Measurements from ENCODE around the gene C1orf105. TPM values are rescaled to one million over a fixed set of nuclear protein-coding genes. Genes with fewer than 3 reads are reported as not detected.
A peak's percentile ranks its signal among the peaks of the same experiment; 100 is the strongest.
"Not testable (repeated sequence)": the region's sequence is repeated elsewhere in the genome, so short reads cannot be mapped to it uniquely, and the experiment has no call there.

The C1orf105 gene
- total RNA-seq, 1 donor from 2014 or later, result not detected

DNA sequence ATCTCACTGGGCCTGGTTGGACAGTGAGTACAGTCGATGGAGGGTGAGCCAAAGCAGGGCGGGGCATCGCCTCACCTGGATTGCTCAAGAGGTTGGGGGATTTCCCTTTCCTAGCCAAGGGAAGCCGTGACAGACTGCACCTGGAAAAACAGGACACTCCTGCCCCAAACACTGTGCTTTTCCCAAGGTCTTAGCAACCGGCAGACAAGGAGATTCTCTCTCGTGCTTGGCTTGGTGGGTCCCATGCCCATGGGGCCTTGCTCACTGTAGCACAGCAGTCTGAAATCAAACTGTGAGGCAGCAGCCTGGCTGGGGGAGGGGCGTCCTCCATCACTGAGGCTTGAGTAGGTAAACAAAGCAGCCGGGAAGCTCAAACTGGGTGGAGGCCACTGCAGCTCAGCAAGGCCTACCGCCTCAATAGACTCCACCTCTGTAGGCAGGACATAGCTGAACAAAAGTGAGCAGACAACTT lies 11.3 kb downstream of the C1orf105 start:
- Mint-ChIP-seq H3K4me3 (no peak overlapping the region), H3K36me3 (peaks cover 30% of the 10 kb centered on the region), H3K27me3 (ENCODE audit: low read depth) (no peaks in the 10 kb centered on the region), H3K4me1 (peaks cover 14% of the 10 kb centered on the region), H3K27ac (peak overlapping the region; percentile 22), H3K9me3 (peaks cover 31% of the 10 kb centered on the region)
- TF ChIP-seq, protein P1, sequence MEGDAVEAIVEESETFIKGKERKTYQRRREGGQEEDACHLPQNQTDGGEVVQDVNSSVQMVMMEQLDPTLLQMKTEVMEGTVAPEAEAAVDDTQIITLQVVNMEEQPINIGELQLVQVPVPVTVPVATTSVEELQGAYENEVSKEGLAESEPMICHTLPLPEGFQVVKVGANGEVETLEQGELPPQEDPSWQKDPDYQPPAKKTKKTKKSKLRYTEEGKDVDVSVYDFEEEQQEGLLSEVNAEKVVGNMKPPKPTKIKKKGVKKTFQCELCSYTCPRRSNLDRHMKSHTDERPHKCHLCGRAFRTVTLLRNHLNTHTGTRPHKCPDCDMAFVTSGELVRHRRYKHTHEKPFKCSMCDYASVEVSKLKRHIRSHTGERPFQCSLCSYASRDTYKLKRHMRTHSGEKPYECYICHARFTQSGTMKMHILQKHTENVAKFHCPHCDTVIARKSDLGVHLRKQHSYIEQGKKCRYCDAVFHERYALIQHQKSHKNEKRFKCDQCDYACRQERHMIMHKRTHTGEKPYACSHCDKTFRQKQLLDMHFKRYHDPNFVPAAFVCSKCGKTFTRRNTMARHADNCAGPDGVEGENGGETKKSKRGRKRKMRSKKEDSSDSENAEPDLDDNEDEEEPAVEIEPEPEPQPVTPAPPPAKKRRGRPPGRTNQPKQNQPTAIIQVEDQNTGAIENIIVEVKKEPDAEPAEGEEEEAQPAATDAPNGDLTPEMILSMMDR (IDR thresholded peaks at IDR 0.05; ENCODE audit: unreplicated experiment), result no peak
- no peak for DNase-seq (ENCODE audit: low spot score in 2 of 2, unreplicated experiment in 2 of 2)

DNA sequence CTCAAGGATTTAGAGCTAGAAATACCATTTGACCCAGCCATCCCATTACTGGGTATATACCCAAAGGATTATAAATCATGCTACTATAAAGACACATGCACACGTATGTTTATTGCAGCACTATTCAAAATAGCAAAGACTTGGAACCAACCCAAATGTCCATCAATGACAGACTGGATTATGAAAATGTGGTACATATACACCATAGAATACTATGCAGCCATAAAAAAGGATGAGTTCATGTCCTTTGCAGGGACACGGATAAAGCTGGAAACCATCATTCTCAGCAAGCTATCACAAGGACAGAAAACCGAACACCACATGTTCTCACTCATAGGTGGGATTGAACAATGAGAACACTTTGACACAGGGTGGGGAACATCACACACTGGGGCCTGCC lies 16.7 kb downstream of the C1orf105 start:
- Mint-ChIP-seq H3K36me3 (peaks cover 49% of the 10 kb centered on the region), H3K4me1 (peaks cover 13% of the 10 kb centered on the region), H3K9me3 (peaks cover 36% of the 10 kb centered on the region)
- H3K27me3 Mint-ChIP-seq (ENCODE audit: low read depth); DNase-seq (ENCODE audit: low spot score in 2 of 2, unreplicated experiment in 2 of 2); H3K27ac Mint-ChIP-seq; H3K4me3 Mint-ChIP-seq: not testable (repeated sequence)

DNA sequence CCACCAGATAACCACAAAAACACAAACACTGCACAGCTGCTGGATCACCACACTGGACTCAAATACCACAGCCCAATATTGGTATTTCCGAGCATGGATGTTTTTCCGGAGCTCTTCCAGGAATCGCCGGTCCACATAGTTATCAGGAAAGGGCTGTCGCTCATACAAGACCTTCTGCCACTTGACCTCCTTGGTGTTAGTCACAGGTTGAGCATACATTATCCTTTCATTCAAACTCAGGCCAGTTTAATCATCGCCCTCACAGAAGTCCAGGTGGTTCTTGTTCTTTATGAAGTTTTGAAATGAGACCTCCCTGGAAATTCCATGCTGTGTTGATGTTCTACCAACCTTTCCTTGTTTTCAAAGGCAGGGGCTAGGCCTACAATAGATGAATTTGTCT lies 21.9 kb downstream of the C1orf105 start:
- Mint-ChIP-seq H3K27ac (no peak overlapping the region), H3K9me3 (peaks cover 5% of the 10 kb centered on the region), H3K4me1 (peaks cover 32% of the 10 kb centered on the region), H3K4me3 (peak overlapping the region; percentile 40), H3K36me3 (peaks cover 21% of the 10 kb centered on the region), H3K27me3 (ENCODE audit: low read depth) (no peaks in the 10 kb centered on the region)
- DNase-seq (ENCODE audit: low spot score in 2 of 2, unreplicated experiment in 2 of 2), result no peak
- TF ChIP-seq, protein P1 (IDR thresholded peaks at IDR 0.05; ENCODE audit: unreplicated experiment), result no peak

DNA sequence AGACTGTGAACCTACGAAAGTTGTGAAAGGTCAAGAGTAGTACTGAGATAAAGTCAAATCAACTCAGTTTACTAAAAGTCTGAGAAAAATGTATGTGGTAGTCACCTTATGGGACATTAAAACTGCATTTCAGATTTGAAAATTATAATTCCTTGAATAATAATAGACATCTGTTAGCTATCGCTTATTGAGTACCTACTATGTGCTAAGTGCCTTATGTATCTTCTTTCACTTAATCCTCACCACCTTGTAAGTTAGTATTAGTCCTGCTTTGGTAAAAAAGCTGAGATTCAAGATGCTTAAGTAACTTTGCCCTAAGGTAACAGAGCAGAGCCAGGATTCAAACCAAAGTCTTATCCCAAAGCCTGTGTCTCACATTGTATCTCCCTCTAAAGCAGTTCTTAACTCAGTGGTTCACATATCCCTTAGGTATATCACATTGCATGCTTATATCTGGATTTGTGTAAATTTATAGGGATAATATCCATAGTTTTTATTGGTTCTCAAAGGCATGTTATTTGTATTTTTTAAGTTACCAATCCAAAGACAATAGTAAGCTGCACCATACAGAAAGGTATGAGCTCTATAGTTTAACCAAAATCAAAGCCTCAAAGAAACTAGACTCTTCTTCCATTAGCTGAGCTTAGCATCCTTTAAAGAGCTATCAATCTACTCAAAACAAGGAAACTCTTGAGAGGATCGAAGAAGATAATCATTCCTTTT lies 22.5 kb downstream of the C1orf105 start:
- Mint-ChIP-seq H3K27me3 (ENCODE audit: low read depth) (no peaks in the 10 kb centered on the region), H3K4me3 (peak overlapping the region; percentile 86), H3K9me3 (peaks cover 4% of the 10 kb centered on the region), H3K4me1 (peaks cover 37% of the 10 kb centered on the region), H3K36me3 (peaks cover 21% of the 10 kb centered on the region), H3K27ac (peak overlapping the region; percentile 88)
- TF ChIP-seq, protein P1 (IDR thresholded peaks at IDR 0.05; ENCODE audit: unreplicated experiment), result no peak
- no peak for DNase-seq (ENCODE audit: low spot score in 2 of 2, unreplicated experiment in 2 of 2)

DNA sequence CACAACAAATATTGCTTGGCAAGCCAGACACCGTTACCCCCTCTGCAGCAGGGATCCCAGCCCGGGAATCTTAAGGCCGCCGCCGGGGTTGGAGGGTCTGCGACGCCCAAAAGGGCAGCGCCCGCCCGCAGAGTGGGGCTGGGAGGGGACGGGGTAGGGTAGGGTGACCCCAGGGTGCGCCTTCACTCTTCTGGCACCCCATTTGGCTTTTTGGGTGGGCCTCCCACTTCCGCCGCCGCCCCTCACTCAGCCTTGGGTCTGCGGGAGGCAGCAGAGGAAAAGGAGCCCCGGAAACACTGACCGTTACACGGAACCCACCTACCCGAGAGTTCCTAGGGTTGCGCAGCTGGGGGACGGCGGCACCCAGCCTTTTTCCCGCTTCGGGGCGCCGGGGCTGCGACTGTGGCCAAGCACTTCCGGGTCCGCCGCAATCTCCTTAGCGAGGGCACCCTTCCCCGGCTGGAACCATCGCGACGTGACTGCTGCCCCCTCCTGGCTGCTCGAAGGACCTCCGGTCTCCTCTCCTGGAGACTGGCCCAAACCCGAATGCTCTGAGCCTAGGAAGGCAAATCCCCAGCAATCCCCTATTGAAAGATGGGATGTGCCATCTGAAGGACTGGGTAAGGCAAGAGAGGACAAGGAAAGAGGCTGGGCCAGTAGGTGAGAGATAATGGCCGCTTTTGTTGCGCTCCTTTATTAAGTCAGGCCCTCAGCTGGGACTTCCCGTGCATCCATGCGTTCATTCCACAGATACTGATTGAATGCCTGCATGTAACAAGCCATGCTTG lies 23.4 kb downstream of the C1orf105 start, which contains the start of gene PIGC:
Gene PIGC, minus strand, starts transcription at position 404 of the 788 bp plus-strand sequence. CDS start 1,447 bp downstream, outside the sequence.
- TF ChIP-seq, protein P1 (IDR thresholded peaks at IDR 0.05; ENCODE audit: unreplicated experiment), result peak; percentile 82
- H3K4me1 Mint-ChIP-seq, result peaks cover 45% of the 10 kb centered on the region
- peak; percentile 75 to 90 for DNase-seq (ENCODE audit: low spot score in 2 of 2, unreplicated experiment in 2 of 2)
- H3K27ac Mint-ChIP-seq, result peak within 1 kb of the TSS; percentile 88
- H3K4me3 Mint-ChIP-seq, result peak within 1 kb of the TSS; percentile 86
- peaks cover 17% of the 10 kb centered on the region for H3K36me3 Mint-ChIP-seq
- H3K9me3 Mint-ChIP-seq, result no peaks in the 10 kb centered on the region
- H3K27me3 Mint-ChIP-seq (ENCODE audit: low read depth), result no peaks in the 10 kb centered on the region

DNA sequence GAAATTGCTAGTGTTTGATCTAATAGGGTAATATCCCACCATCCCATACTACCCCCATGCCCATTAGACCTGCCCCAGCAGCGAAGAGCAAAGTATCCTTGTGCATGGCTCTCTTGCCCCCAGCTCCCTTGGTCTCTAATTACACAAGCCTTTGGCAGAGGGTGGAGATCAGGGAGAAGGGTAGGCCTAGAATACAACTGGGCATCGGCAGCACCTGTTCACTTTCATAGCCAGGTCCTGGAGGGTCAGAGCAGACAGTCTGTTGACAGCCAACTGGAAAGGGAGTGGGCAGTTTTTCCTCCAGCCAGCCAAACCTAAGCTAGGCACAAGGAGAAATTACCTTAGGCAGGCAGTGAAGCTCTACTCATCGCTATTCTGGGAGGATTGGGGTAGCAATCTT lies 26.1 kb downstream of the C1orf105 start:
- Mint-ChIP-seq H3K4me3 (no peak overlapping the region), H3K4me1 (peaks cover 64% of the 10 kb centered on the region), H3K27me3 (ENCODE audit: low read depth) (no peaks in the 10 kb centered on the region), H3K27ac (no peak overlapping the region), H3K36me3 (peaks cover 9% of the 10 kb centered on the region), H3K9me3 (no peaks in the 10 kb centered on the region)
- TF ChIP-seq, protein P1 (IDR thresholded peaks at IDR 0.05; ENCODE audit: unreplicated experiment), result no peak
- DNase-seq (ENCODE audit: low spot score in 2 of 2, unreplicated experiment in 2 of 2), result no peak

All from mesothelial cell of epicardium (in vitro differentiated cells).